ENCODE measurements around the gene DHX57. TPM values are rescaled to one million over a fixed set of nuclear protein-coding genes. Genes with fewer than 3 reads are reported as not detected.

DHX57 gene
- total RNA-seq, 1 experiment from 2014 or later, result 27.5 TPM

DNA sequence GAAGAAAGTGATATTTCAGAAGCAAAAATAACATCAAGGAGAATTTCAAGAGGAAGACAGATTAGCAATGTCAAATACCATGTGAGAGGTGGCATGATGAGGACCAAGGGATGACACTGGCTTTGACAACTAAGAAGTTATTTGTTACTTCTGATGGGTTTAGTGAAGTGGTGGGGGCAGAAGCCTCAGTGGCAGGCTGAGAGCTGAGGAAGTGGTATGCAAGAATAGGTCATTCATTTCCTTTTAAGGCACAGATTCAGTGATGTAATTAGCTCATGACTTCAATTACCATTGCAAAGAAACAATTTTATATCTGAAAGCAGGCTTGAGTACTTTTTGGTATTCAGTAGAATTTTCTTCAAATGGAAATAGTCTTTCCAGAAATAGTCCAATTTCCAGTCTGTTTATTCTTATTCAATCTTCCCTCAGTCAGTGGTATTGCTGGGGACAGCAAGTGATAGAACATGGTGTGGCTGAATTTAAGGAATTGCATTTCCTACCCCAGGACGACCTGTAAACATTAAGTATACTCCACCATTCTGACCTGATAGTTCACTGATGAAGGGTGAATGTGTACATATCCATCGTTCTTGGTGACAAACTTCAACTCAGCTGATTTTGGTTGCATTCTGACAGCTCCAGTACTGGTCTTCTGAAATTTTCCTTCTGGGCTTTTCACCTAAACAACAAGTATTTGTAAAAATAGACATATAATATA is 69.6 kb downstream of the DHX57 start:
- no peak overlapping the region for H4K5ac ChIP-seq (ENCODE audit: insufficient read length, low read depth, low read length)
- no peaks in the 10 kb centered on the region for H4K20me1 ChIP-seq (ENCODE audit: control insufficient read depth, insufficient read depth, insufficient read length)
- no peak overlapping the region for H3K4ac ChIP-seq (ENCODE audit: low read depth, low read length)
- no peak overlapping the region for H3K4me3 Mint-ChIP-seq
- H3K4me1 Mint-ChIP-seq, result no peaks in the 10 kb centered on the region
- no peaks in the 10 kb centered on the region for H3K27me3 Mint-ChIP-seq (ENCODE audit: low read depth)
- no peak overlapping the region for H3T11ph ChIP-seq (ENCODE audit: low read length)
- H3K4me2 ChIP-seq (ENCODE audit: insufficient read depth, insufficient read length, low read length), result no peak overlapping the region
- H3K14ac ChIP-seq (ENCODE audit: insufficient read depth, low read length), result no peak overlapping the region
- H3K79me1 ChIP-seq (ENCODE audit: insufficient read depth, low read depth, low read length, poor library complexity, severe bottlenecking), result no peaks in the 10 kb centered on the region
- H3K79me2 ChIP-seq (ENCODE audit: insufficient read depth, low read length), result no peaks in the 10 kb centered on the region
- H2BK12ac ChIP-seq (ENCODE audit: insufficient read length, low read depth, low read length), result no peak overlapping the region
- no peak overlapping the region for H2AK5ac ChIP-seq (ENCODE audit: insufficient read length, low read length)
- H3K9me3 Mint-ChIP-seq, result no peaks in the 10 kb centered on the region
- H3K27me3 ChIP-seq (ENCODE audit: insufficient read depth, low read length), result no peaks in the 10 kb centered on the region
- H2AFZ ChIP-seq (ENCODE audit: low read length), result no peak overlapping the region
- H3K9me3 ChIP-seq (ENCODE audit: control insufficient read depth, low read depth, low read length), result no peaks in the 10 kb centered on the region
- H2BK5ac ChIP-seq (ENCODE audit: insufficient read length, low read length), result no peak overlapping the region
- no peak for DNase-seq
- no CpG with 5 or more reads among the region's 2 CpGs for WGBS (ENCODE audit: extremely low coverage, insufficient read length, low lambda C conversion rate)
- peaks cover 11 to 32% (median 11%) of the 10 kb centered on the region in 3 experiments; a peak in 6 of 7 replicates for H3K36me3 Mint-ChIP-seq (ENCODE audit: insufficient read depth in 1 of 3, low read depth in 3 of 3)
- no peak overlapping the region for H2BK20ac ChIP-seq (ENCODE audit: low read depth, low read length, poor library complexity, severe bottlenecking)
- no peak overlapping the region for H3K23ac ChIP-seq (ENCODE audit: insufficient read length, low read depth, low read length)
- H2BK120ac ChIP-seq (ENCODE audit: low read depth, low read length, poor library complexity, severe bottlenecking), result no peak overlapping the region
- no peak overlapping the region for H4K91ac ChIP-seq (ENCODE audit: insufficient read length, low read depth, low read length)
- H3K18ac ChIP-seq (ENCODE audit: insufficient read length, low read depth, low read length), result no peak overlapping the region
- H4K8ac ChIP-seq (replicated peaks; ENCODE audit: insufficient read length, low read depth, low read length), result no peak overlapping the region
- H3K23me2 ChIP-seq (ENCODE audit: insufficient read length, low read depth, low read length, poor library complexity, severe bottlenecking), result no peaks in the 10 kb centered on the region
- TF ChIP-seq, protein P1, sequence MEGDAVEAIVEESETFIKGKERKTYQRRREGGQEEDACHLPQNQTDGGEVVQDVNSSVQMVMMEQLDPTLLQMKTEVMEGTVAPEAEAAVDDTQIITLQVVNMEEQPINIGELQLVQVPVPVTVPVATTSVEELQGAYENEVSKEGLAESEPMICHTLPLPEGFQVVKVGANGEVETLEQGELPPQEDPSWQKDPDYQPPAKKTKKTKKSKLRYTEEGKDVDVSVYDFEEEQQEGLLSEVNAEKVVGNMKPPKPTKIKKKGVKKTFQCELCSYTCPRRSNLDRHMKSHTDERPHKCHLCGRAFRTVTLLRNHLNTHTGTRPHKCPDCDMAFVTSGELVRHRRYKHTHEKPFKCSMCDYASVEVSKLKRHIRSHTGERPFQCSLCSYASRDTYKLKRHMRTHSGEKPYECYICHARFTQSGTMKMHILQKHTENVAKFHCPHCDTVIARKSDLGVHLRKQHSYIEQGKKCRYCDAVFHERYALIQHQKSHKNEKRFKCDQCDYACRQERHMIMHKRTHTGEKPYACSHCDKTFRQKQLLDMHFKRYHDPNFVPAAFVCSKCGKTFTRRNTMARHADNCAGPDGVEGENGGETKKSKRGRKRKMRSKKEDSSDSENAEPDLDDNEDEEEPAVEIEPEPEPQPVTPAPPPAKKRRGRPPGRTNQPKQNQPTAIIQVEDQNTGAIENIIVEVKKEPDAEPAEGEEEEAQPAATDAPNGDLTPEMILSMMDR (conservative IDR thresholded peaks at IDR 0.05), result no peak
- H3K27ac ChIP-seq (ENCODE audit: insufficient read length, low read depth, low read length), result no peak overlapping the region
- H3K9ac ChIP-seq (ENCODE audit: extremely low read depth, insufficient read length, low read length), result no peak overlapping the region
- H3K27ac Mint-ChIP-seq, result no peak overlapping the region
- H3K56ac ChIP-seq (ENCODE audit: insufficient read length, low read depth, low read length), result no peak overlapping the region
- H3K4me1 ChIP-seq (ENCODE audit: insufficient read depth, low read length), result no peaks in the 10 kb centered on the region; the same call in 1 of the 2 replicates
- no peak overlapping the region for H2BK15ac ChIP-seq (ENCODE audit: low read depth, low read length)

Data from H9 (cell line).